HEK293 (cell line): ENCODE results near the gene HYAL3.

Experiments
- GLI2 ChIP-seq: fragments of 450-650 bp; formaldehyde crosslinking; IDR thresholded peaks from 2 replicates; pipeline ENCODE4; 2017; ENCODE audit warnings: missing biosample characterization, missing genetic modification characterization, low read depth, borderline replicate concordance
- GLI4 ChIP-seq: fragments of 450-650 bp; formaldehyde crosslinking; IDR thresholded peaks from 2 replicates; pipeline ENCODE4 v1.5.1; 2016; ENCODE audit warnings: missing biosample characterization, missing genetic modification characterization
- GLIS2 ChIP-seq: fragments of 450-650 bp; formaldehyde crosslinking; IDR thresholded peaks from 2 replicates; pipeline ENCODE4 v1.5.1; 2016; ENCODE audit warnings: missing biosample characterization, missing genetic modification characterization
- HOXD13 ChIP-seq: sonication (generic); formaldehyde crosslinking; IDR thresholded peaks from 2 replicates; pipeline ENCODE4 v1.8.0; 2022; ENCODE audit warnings: missing genetic modification reagents, borderline replicate concordance
- SCRT2 ChIP-seq: fragments of 450-650 bp; formaldehyde crosslinking; IDR thresholded peaks from 2 replicates; pipeline ENCODE4 v1.5.1; 2016; ENCODE audit warnings: missing biosample characterization, missing genetic modification characterization
- YY1 ChIP-seq: fragments of 450-650 bp; formaldehyde crosslinking; IDR thresholded peaks from 2 replicates; pipeline ENCODE4 v1.5.1; 2018; ENCODE audit warnings: missing biosample characterization, missing genetic modification characterization
- ZEB2 ChIP-seq: fragments of 450-650 bp; formaldehyde crosslinking; IDR thresholded peaks from 2 replicates; pipeline ENCODE4 v1.5.1; 2016; ENCODE audit warnings: missing biosample characterization, missing genetic modification characterization
- ZFP3 ChIP-seq: fragments of 450-650 bp; formaldehyde crosslinking; IDR thresholded peaks from 2 replicates; pipeline ENCODE4 v1.5.1; 2016; ENCODE audit warnings: low read depth, missing biosample characterization, missing genetic modification characterization
- ZFP37 ChIP-seq: fragments of 450-650 bp; formaldehyde crosslinking; IDR thresholded peaks from 2 replicates; pipeline ENCODE4 v1.5.1; 2016; ENCODE audit warnings: missing biosample characterization, missing genetic modification characterization
- ZFP69B ChIP-seq: fragments of 450-650 bp; formaldehyde crosslinking; IDR thresholded peaks from 2 replicates; pipeline ENCODE4 v1.5.1; 2016; ENCODE audit warnings: missing biosample characterization, missing genetic modification characterization
- ZNF157 ChIP-seq: fragments of 450-650 bp; formaldehyde crosslinking; IDR thresholded peaks from 2 replicates; pipeline ENCODE4 v1.5.1; 2016; ENCODE audit warnings: missing biosample characterization, missing genetic modification characterization
- ZNF174 ChIP-seq: fragments of 450-650 bp; formaldehyde crosslinking; IDR thresholded peaks from 2 replicates; pipeline ENCODE4 v1.5.0; 2017; ENCODE audit warnings: missing biosample characterization, mild to moderate bottlenecking, missing genetic modification characterization
- ZNF239 ChIP-seq: fragments of 450-650 bp; formaldehyde crosslinking; IDR thresholded peaks from 2 replicates; pipeline ENCODE4 v1.5.1; 2016; ENCODE audit warnings: missing biosample characterization, missing genetic modification characterization
- ZNF24 ChIP-seq: fragments of 450-650 bp; formaldehyde crosslinking; IDR thresholded peaks from 2 replicates; pipeline ENCODE4 v1.5.1; 2016; ENCODE audit warnings: missing biosample characterization, missing genetic modification characterization
- ZNF324 ChIP-seq: fragments of 450-650 bp; formaldehyde crosslinking; IDR thresholded peaks from 2 replicates; pipeline ENCODE4 v1.5.1; 2016; ENCODE audit warnings: missing biosample characterization, missing genetic modification characterization
- ZNF394 ChIP-seq: fragments of 450-650 bp; formaldehyde crosslinking; IDR thresholded peaks from 2 replicates; pipeline ENCODE4 v1.5.1; 2016; ENCODE audit warnings: missing biosample characterization, missing genetic modification characterization, mild to moderate bottlenecking, moderate library complexity, borderline replicate concordance
- ZNF501 ChIP-seq: fragments of 450-650 bp; formaldehyde crosslinking; IDR thresholded peaks from 2 replicates; pipeline ENCODE4 v1.5.1; 2016; ENCODE audit warnings: missing biosample characterization, missing genetic modification characterization
- ZNF514 ChIP-seq: fragments of 450-650 bp; formaldehyde crosslinking; IDR thresholded peaks from 2 replicates; pipeline ENCODE4 v1.5.1; 2016; ENCODE audit warnings: missing biosample characterization, missing genetic modification characterization
- ZNF529 ChIP-seq: fragments of 450-650 bp; formaldehyde crosslinking; IDR thresholded peaks from 2 replicates; pipeline ENCODE4 v1.5.1; 2017; ENCODE audit warnings: missing genetic modification characterization, missing biosample characterization; ENCODE audit not compliant: insufficient replicate concordance
- ZNF549 ChIP-seq: fragments of 450-650 bp; IDR thresholded peaks from 2 replicates; pipeline ENCODE4 v1.5.1; 2018; ENCODE audit warnings: missing biosample characterization, missing genetic modification characterization, mild to moderate bottlenecking, inconsistent platforms, moderate library complexity
- ZNF560 ChIP-seq: fragments of 450-650 bp; formaldehyde crosslinking; IDR thresholded peaks from 2 replicates; pipeline ENCODE4 v1.5.1; 2017; ENCODE audit warnings: missing biosample characterization, missing genetic modification characterization, borderline replicate concordance
- ZNF776 ChIP-seq: fragments of 450-650 bp; formaldehyde crosslinking; IDR thresholded peaks from 2 replicates; pipeline ENCODE4 v1.5.0; 2017; ENCODE audit warnings: missing biosample characterization, missing genetic modification characterization, borderline replicate concordance
- ZNF791 ChIP-seq: fragments of 450-650 bp; formaldehyde crosslinking; IDR thresholded peaks from 2 replicates; pipeline ENCODE4 v1.5.1; 2016; ENCODE audit warnings: missing biosample characterization, missing genetic modification characterization
- ZNF837 ChIP-seq: fragments of 450-650 bp; formaldehyde crosslinking; IDR thresholded peaks from 2 replicates; pipeline ENCODE4 v1.5.1; 2016; ENCODE audit warnings: missing biosample characterization, missing genetic modification characterization
- ZXDB ChIP-seq: fragments of 450-650 bp; formaldehyde crosslinking; IDR thresholded peaks from 2 replicates; pipeline ENCODE4 v1.5.1; 2016; ENCODE audit warnings: missing biosample characterization, missing genetic modification characterization
- TF ChIP-seq, protein P1 (sequence below): fragments of 450-650 bp; formaldehyde crosslinking; IDR thresholded peaks from 2 replicates; pipeline ENCODE4; 2016; ENCODE audit warnings: missing biosample characterization, missing genetic modification characterization
- TF ChIP-seq, protein P2 (sequence below): fragments of 450-650 bp; formaldehyde crosslinking; IDR thresholded peaks from 2 replicates; pipeline ENCODE4 v1.5.1; 2016; ENCODE audit warnings: missing biosample characterization, missing genetic modification characterization
- TF ChIP-seq, protein P3 (sequence below): fragments of 450-650 bp; IDR thresholded peaks from 2 replicates; pipeline ENCODE4 v1.5.1; 2018; ENCODE audit warnings: missing biosample characterization, missing genetic modification characterization
- TF ChIP-seq, protein P4 (sequence below): fragments of 450-650 bp; formaldehyde crosslinking; conservative IDR thresholded peaks from 2 replicates; pipeline ENCODE4 v1.5.1; 2016; ENCODE audit warnings: low read depth, missing biosample characterization, missing genetic modification characterization
- TF ChIP-seq, protein P5 (sequence below): fragments of 450-650 bp; formaldehyde crosslinking; IDR thresholded peaks from 2 replicates; pipeline ENCODE4 v1.5.1; 2016; ENCODE audit warnings: missing biosample characterization, missing genetic modification characterization

HYAL3 gene

DNA sequence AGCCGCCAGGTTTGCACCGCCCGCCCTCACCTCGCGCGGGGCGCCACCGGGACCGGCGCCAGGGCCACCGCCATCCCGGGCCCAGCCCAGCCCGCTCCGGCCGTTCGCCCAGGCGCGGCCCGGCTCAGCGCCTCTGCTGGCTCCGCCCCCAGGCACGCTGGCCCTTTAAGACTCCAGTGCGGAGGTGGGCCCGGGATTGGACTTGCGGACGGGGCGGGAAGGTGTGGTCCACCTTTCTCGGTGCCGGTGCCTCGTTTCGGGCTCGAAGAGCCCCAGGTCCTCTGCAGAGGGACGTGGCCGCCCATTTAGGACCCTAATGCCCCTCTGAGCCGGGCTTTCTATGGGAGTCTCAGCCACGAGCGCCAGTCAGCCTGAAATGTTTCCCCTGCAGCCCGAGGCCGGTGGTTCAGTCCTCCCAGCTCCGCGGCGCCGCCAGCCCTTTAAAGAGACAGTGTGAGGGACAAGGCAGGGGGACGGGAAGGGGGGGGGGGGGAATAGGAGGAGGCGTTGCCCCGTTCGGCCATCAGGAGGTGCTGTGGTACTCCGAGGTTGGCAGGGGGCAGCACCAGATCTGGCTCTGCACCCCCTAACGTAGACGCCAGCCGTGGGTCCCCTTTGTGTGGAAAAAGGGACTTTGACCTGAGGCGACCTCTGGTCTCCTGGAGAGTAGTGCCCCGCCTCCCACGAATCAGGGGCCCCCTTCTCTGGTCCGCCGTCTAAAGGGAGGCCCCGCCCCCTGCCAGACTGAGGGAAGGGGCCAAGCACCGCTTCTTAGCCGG lies 22.3 kb upstream of the HYAL3 start (continued):
- TF ChIP-seq ZNF837 (tag by site-specific recombination) (no peak), ZNF24 (no peak), ZFP69B (peak; percentile 100), ZNF394 (tag by site-specific recombination) (0 out of 2 replicates have a peak, but pooled peaks have one; percentile 40), ZNF157 (tag by site-specific recombination) (no peak), GLIS2 (tag by site-specific recombination) (peak; percentile 67), ZNF549 (tag by site-specific recombination) (no peak), ZNF174 (no peak), YY1 (no peak), ZNF239 (no peak), ZEB2 (tag by site-specific recombination) (peak; percentile 53; the same call in 1 of the 2 replicates), ZNF791 (tag by site-specific recombination) (no peak), ZFP37 (tag by site-specific recombination) (no peak), HOXD13 (CRISPR knock-in tag) (no peak), ZNF324 (tag by site-specific recombination) (peak; percentile 76; the same call in 1 of the 2 replicates), ZFP3 (no peak), ZNF501 (tag by site-specific recombination) (no peak), ZNF529 (no peak), SCRT2 (no peak), ZNF776 (tag by site-specific recombination) (no peak), ZXDB (peak; percentile 50; the same call in 1 of the 2 replicates), GLI2 (tag by site-specific recombination) (no peak), ZNF514 (tag by site-specific recombination) (no peak), ZNF560 (tag by site-specific recombination) (no peak), GLI4 (tag by site-specific recombination) (no peak)
- TF ChIP-seq, protein P1, sequence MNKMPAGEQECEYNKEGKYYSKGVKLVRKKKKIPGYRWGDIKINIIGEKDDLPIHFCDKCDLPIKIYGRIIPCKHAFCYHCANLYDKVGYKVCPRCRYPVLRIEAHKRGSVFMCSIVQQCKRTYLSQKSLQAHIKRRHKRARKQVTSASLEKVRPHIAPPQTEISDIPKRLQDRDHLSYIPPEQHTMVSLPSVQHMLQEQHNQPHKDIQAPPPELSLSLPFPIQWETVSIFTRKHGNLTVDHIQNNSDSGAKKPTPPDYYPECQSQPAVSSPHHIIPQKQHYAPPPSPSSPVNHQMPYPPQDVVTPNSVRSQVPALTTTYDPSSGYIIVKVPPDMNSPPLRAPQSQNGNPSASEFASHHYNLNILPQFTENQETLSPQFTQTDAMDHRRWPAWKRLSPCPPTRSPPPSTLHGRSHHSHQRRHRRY (tag by site-specific recombination): no peak
- TF ChIP-seq, protein P2, sequence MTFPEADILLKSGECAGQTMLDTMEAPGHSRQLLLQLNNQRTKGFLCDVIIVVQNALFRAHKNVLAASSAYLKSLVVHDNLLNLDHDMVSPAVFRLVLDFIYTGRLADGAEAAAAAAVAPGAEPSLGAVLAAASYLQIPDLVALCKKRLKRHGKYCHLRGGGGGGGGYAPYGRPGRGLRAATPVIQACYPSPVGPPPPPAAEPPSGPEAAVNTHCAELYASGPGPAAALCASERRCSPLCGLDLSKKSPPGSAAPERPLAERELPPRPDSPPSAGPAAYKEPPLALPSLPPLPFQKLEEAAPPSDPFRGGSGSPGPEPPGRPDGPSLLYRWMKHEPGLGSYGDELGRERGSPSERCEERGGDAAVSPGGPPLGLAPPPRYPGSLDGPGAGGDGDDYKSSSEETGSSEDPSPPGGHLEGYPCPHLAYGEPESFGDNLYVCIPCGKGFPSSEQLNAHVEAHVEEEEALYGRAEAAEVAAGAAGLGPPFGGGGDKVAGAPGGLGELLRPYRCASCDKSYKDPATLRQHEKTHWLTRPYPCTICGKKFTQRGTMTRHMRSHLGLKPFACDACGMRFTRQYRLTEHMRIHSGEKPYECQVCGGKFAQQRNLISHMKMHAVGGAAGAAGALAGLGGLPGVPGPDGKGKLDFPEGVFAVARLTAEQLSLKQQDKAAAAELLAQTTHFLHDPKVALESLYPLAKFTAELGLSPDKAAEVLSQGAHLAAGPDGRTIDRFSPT (tag by site-specific recombination): no peak
- TF ChIP-seq, protein P3, sequence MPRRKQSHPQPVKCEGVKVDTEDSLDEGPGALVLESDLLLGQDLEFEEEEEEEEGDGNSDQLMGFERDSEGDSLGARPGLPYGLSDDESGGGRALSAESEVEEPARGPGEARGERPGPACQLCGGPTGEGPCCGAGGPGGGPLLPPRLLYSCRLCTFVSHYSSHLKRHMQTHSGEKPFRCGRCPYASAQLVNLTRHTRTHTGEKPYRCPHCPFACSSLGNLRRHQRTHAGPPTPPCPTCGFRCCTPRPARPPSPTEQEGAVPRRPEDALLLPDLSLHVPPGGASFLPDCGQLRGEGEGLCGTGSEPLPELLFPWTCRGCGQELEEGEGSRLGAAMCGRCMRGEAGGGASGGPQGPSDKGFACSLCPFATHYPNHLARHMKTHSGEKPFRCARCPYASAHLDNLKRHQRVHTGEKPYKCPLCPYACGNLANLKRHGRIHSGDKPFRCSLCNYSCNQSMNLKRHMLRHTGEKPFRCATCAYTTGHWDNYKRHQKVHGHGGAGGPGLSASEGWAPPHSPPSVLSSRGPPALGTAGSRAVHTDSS (tag by site-specific recombination): no peak
- TF ChIP-seq, protein P4, sequence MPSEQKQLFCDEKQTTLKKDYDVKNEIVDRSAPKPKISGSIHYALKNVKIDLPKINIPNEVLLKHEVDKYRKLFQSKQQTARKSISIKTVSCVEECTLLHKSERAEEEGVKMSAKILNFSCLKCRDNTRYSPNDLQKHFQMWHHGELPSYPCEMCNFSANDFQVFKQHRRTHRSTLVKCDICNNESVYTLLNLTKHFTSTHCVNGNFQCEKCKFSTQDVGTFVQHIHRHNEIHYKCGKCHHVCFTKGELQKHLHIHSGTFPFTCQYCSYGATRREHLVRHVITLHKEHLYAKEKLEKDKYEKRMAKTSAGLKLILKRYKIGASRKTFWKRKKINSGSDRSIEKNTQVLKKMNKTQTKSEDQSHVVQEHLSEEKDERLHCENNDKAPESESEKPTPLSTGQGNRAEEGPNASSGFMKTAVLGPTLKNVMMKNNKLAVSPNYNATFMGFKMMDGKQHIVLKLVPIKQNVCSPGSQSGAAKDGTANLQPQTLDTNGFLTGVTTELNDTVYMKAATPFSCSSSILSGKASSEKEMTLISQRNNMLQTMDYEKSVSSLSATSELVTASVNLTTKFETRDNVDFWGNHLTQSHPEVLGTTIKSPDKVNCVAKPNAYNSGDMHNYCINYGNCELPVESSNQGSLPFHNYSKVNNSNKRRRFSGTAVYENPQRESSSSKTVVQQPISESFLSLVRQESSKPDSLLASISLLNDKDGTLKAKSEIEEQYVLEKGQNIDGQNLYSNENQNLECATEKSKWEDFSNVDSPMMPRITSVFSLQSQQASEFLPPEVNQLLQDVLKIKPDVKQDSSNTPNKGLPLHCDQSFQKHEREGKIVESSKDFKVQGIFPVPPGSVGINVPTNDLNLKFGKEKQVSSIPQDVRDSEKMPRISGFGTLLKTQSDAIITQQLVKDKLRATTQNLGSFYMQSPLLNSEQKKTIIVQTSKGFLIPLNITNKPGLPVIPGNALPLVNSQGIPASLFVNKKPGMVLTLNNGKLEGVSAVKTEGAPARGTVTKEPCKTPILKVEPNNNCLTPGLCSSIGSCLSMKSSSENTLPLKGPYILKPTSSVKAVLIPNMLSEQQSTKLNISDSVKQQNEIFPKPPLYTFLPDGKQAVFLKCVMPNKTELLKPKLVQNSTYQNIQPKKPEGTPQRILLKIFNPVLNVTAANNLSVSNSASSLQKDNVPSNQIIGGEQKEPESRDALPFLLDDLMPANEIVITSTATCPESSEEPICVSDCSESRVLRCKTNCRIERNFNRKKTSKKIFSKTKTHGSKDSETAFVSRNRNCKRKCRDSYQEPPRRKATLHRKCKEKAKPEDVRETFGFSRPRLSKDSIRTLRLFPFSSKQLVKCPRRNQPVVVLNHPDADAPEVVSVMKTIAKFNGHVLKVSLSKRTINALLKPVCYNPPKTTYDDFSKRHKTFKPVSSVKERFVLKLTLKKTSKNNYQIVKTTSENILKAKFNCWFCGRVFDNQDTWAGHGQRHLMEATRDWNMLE (tag by site-specific recombination): no peak
- TF ChIP-seq, protein P5, sequence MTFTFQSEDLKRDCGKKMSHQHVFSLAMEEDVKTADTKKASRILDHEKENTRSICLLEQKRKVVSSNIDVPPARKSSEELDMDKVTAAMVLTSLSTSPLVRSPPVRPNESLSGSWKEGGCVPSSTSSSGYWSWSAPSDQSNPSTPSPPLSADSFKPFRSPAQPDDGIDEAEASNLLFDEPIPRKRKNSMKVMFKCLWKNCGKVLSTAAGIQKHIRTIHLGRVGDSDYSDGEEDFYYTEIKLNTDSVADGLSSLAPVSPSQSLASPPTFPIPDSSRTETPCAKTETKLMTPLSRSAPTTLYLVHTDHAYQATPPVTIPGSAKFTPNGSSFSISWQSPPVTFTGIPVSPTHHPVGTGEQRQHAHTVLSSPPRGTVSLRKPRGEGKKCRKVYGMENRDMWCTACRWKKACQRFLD (tag by site-specific recombination): no peak
